Caki2 (cell line): ENCODE results near the gene TFDP1. TPM values are rescaled to one million over a fixed set of nuclear protein-coding genes. Genes with fewer than 3 reads are reported as not detected.
A peak's percentile ranks its signal among the peaks of the same experiment; 100 is the strongest.

ENCODE experiments used
- DNase-seq: peaks from one replicate; pipeline ENCODE4 v3.0.0-alpha.2; 2015; ENCODE audit warnings: low read depth
- in situ Hi-C: cut with HindIII; loops from 2 replicates; pipeline ENCODE4 v1.10.0; 2016; ENCODE audit warnings: low sequenced_read_pairs, low pct_unique_long_range_greater_than_20kb, mixed read lengths
- total RNA-seq: library from RNA; depleted of rRNA; stranded (reverse); fragments of >200 nt; shearing (Covaris generic); gene quantifications from 2 replicates; pipeline ENCODE4 v1.2.3, GENCODE V29; 2014; ENCODE audit warnings: low replicate concordance

TFDP1 gene
- total RNA-seq, 1 experiment from 2014 or later = 16.8 TPM

- DNase-seq = no peak
- in situ Hi-C loops = no loop called here
Measured at GRCh38 chr13:113635048-113635420, 50.5 kb downstream of the TFDP1 start.

- in situ Hi-C loops = no loop called here
- DNase-seq = no peak
Measured at GRCh38 chr13:113635709-113636108, 51.2 kb downstream of the TFDP1 start.

- in situ Hi-C loops = no loop called here
- DNase-seq = no peak
Measured at GRCh38 chr13:113636266-113636963, 51.9 kb downstream of the TFDP1 start.

GRCh38 chr13:113637262-113638160, 53.0 kb downstream of the TFDP1 start:
- DNase-seq = no peak
- in situ Hi-C loops = no loop called here

GRCh38 chr13:113638173-113638746, 53.7 kb downstream of the TFDP1 start:
- no peak for DNase-seq
- in situ Hi-C loops = no loop called here

GRCh38 chr13:113638806-113639205, 54.3 kb downstream of the TFDP1 start:
- in situ Hi-C loops = no loop called here
- no peak for DNase-seq

- in situ Hi-C loops = no loop called here
Measured at GRCh38 chr13:113639616-113640262, 55.2 kb downstream of the TFDP1 start.

GRCh38 chr13:113641426-113641825, 56.9 kb downstream of the TFDP1 start:
- no peak for DNase-seq

More at GRCh38 chr13:113639616-113640262, 55.2 kb downstream of the TFDP1 start:
- no peak for DNase-seq

GRCh38 chr13:113642563-113642962, 58.0 kb downstream of the TFDP1 start:
- no peak for DNase-seq
- in situ Hi-C loops = no loop called here

More at GRCh38 chr13:113641426-113641825, 56.9 kb downstream of the TFDP1 start:
- in situ Hi-C loops = no loop called here

- in situ Hi-C loops = no loop called here
- peak; percentile 13 for DNase-seq
Measured at GRCh38 chr13:113643593-113643992, 59.0 kb downstream of the TFDP1 start.

GRCh38 chr13:113644800-113645199, 60.2 kb downstream of the TFDP1 start:
- DNase-seq = no peak

GRCh38 chr13:113645329-113645728, 60.8 kb downstream of the TFDP1 start:
- DNase-seq = no peak
- in situ Hi-C loops = no loop called here

More at GRCh38 chr13:113644800-113645199, 60.2 kb downstream of the TFDP1 start:
- in situ Hi-C loops = no loop called here

GRCh38 chr13:113646376-113646775, 61.8 kb downstream of the TFDP1 start:
- DNase-seq = no peak
- in situ Hi-C loops = no loop called here

GRCh38 chr13:113646921-113647340, 62.4 kb downstream of the TFDP1 start:
- no peak for DNase-seq
- in situ Hi-C loops = no loop called here

- in situ Hi-C loops = no loop called here
- peak; percentile 62 for DNase-seq
Measured at GRCh38 chr13:113647351-113648215, 63.0 kb downstream of the TFDP1 start.

- no peak for DNase-seq
- in situ Hi-C loops = no loop called here
Measured at GRCh38 chr13:113648216-113648610, 63.7 kb downstream of the TFDP1 start.

GRCh38 chr13:113649212-113649611, 64.7 kb downstream of the TFDP1 start:
- in situ Hi-C loops = no loop called here
- DNase-seq = no peak

GRCh38 chr13:113650275-113650674, 65.7 kb downstream of the TFDP1 start:
- no peak for DNase-seq
- in situ Hi-C loops = no loop called here
